SK-N-SH (cell line): Measurements from ENCODE around the gene NIPAL1. TPM values are rescaled to one million over a fixed set of nuclear protein-coding genes. Genes with fewer than 3 reads are reported as not detected.

Experiments used
- CTCF ChIA-PET: fragments of 300-600, 350-600 bp; formaldehyde crosslinking; extraction: SDS; loops from one replicate; lab custom pipeline; 2021; lab: Yijun Ruan, JAX
- POLR2A ChIA-PET: fragments of 350-600 bp; sonication (Branson Sonifier 250); formaldehyde crosslinking; extraction: SDS; loops from one replicate; lab custom pipeline; 2020; ENCODE audit warnings: antibody characterized with exemption, inconsistent platforms; lab: Yijun Ruan, JAX
- DNase-seq: peaks from one replicate; pipeline ENCODE4 v3.0.0; 2012
- H2AFZ ChIP-seq: fragments of 200-600 bp; sonication (generic); 2 replicates; pipeline ENCODE4 v1.8.1; 2016; ENCODE audit warnings: antibody characterized with exemption, mild to moderate bottlenecking, low read depth
- H3F3A ChIP-seq: fragments of 200-600 bp; sonication (generic); replicated peaks from 2 replicates; pipeline ENCODE3; 2016; ENCODE audit warnings: antibody characterized with exemption, mild to moderate bottlenecking; ENCODE audit not compliant: insufficient read depth
- H3K27ac ChIP-seq, 2 experiments: fragments of 200-500 bp in 1 of 2; fragments of 200-600 bp in 1 of 2; sonication (Bioruptor generic) in 1 of 2; sonication (generic), shearing (Covaris generic) in 1 of 2; 2 replicates each; pipeline versions ENCODE4 v1.5.1 to v1.6.1; 2014 to 2016; ENCODE audit warnings: low read depth in 2 of 2, inconsistent platforms in 1 of 2, low read length in 1 of 2, mild to moderate bottlenecking in 1 of 2, mixed read lengths in 1 of 2
- H3K27me3 ChIP-seq: fragments of 200-600 bp; sonication (generic), shearing (Covaris generic); 2 replicates; pipeline ENCODE4 v1.6.1; 2016; ENCODE audit warnings: mixed run types; ENCODE audit not compliant: insufficient read depth
- H3K36me3 ChIP-seq, 2 experiments: fragments of 200-500 bp in 1 of 2; fragments of 200-600 bp in 1 of 2; sonication (Bioruptor generic) in 1 of 2; sonication (generic) in 1 of 2; replicated peaks in 1 of 2; 2 replicates each; pipeline versions ENCODE3 to v1.5.1; 2014 to 2016; ENCODE audit warnings: low read length in 1 of 2, mild to moderate bottlenecking in 1 of 2; ENCODE audit not compliant: insufficient read depth in 2 of 2, control insufficient read depth in 1 of 2
- H3K4me1 ChIP-seq, 2 experiments: fragments of 200-500 bp in 1 of 2; fragments of 200-600 bp in 1 of 2; sonication (Bioruptor generic) in 1 of 2; sonication (generic), shearing (Covaris generic) in 1 of 2; 2 replicates each; pipeline versions ENCODE4 v1.5.1 to v1.6.1; 2014 to 2016; ENCODE audit warnings: low read depth in 1 of 2, low read length in 1 of 2, mixed run types in 1 of 2; ENCODE audit not compliant: insufficient read depth in 2 of 2, control insufficient read depth in 1 of 2
- H3K4me2 ChIP-seq: fragments of 200-600 bp; sonication (generic), shearing (Covaris generic); 2 replicates; pipeline ENCODE4 v1.6.1; 2017; ENCODE audit warnings: mixed run types
- H3K4me3 ChIP-seq, 2 experiments: fragments of 200-500 bp in 1 of 2; fragments of 200-600 bp in 1 of 2; sonication (Bioruptor generic) in 1 of 2; sonication (generic), shearing (Covaris generic) in 1 of 2; 2 replicates each; pipeline versions ENCODE4 v1.5.1 to v1.8.1; 2014 to 2016; ENCODE audit warnings: low read depth in 2 of 2, inconsistent platforms in 1 of 2, low read length in 1 of 2, mild to moderate bottlenecking in 1 of 2, mixed read lengths in 1 of 2, moderate library complexity in 1 of 2
- H3K79me2 ChIP-seq: fragments of 200-600 bp; sonication (generic); 2 replicates; pipeline ENCODE4 v1.8.1; 2017; ENCODE audit warnings: mild to moderate bottlenecking; ENCODE audit not compliant: insufficient read depth
- H3K9ac ChIP-seq: fragments of 200-600 bp; sonication (generic); 2 replicates; pipeline ENCODE4 v1.6.1; 2017; ENCODE audit warnings: mixed run types
- H3K9me2 ChIP-seq: fragments of 200-600 bp; sonication (generic); 2 replicates; pipeline ENCODE4 v1.6.1; 2017; ENCODE audit warnings: mixed run types
- H3K9me3 ChIP-seq: fragments of 200-600 bp; sonication (generic); 2 replicates; pipeline ENCODE4 v1.6.1; 2017; ENCODE audit warnings: mixed run types, mild to moderate bottlenecking, moderate library complexity
- H4K20me1 ChIP-seq: fragments of 200-600 bp; sonication (generic); 2 replicates; pipeline ENCODE4 v1.6.1; 2017; ENCODE audit warnings: mild to moderate bottlenecking, mixed run types; ENCODE audit not compliant: insufficient read depth
- CHD2 ChIP-seq: fragments of 150-350 bp; IDR thresholded peaks from 2 replicates; pipeline ENCODE4 v1.6.1; 2018; ENCODE audit warnings: low read length; ENCODE audit not compliant: partially characterized antibody
- ELF1 ChIP-seq: IDR thresholded peaks from 2 replicates; pipeline ENCODE4 v1.4.0; 2012
- EP300 ChIP-seq, 2 experiments: IDR thresholded peaks; 2 replicates each; pipeline versions ENCODE4 v1.4.0 to v1.6.1; 2012; ENCODE audit warnings: borderline replicate concordance in 1 of 2, low read depth in 1 of 2, low read length in 1 of 2
- FOSL2 ChIP-seq: IDR thresholded peaks from 2 replicates; pipeline ENCODE4 v1.4.0; 2012; ENCODE audit warnings: low read depth, mild to moderate bottlenecking, moderate library complexity, borderline replicate concordance
- GABPA ChIP-seq: IDR thresholded peaks from 2 replicates; pipeline ENCODE4 v1.4.0; 2012; ENCODE audit warnings: low read depth, mild to moderate bottlenecking
- IRF3 ChIP-seq: fragments of 150-350 bp; IDR thresholded peaks from 2 replicates; pipeline ENCODE4 v1.6.1; 2016; ENCODE audit warnings: mild to moderate bottlenecking, low read depth, low read length
- MAX ChIP-seq: IDR thresholded peaks from 2 replicates; pipeline ENCODE4 v1.4.0; 2012; ENCODE audit warnings: low read depth
- MEF2A ChIP-seq: IDR thresholded peaks from 2 replicates; pipeline ENCODE4 v1.4.0; 2012; ENCODE audit warnings: low read depth, borderline replicate concordance
- PBX3 ChIP-seq: IDR thresholded peaks from 2 replicates; pipeline ENCODE4; 2012
- POLR2AphosphoS5 ChIP-seq: IDR thresholded peaks from 2 replicates; pipeline ENCODE4 v1.6.1; 2012; ENCODE audit warnings: low read depth, low read length
- RAD21 ChIP-seq: IDR thresholded peaks from 2 replicates; pipeline ENCODE4 v1.6.1; 2012; ENCODE audit warnings: mild to moderate bottlenecking, low read length
- RFX5 ChIP-seq: IDR thresholded peaks from 2 replicates; pipeline ENCODE4 v1.6.1; 2012; ENCODE audit warnings: mild to moderate bottlenecking, improper control_type of control experiment, low read length
- RXRA ChIP-seq: IDR thresholded peaks from 2 replicates; pipeline ENCODE4 v1.4.0; 2012; ENCODE audit warnings: low read depth, mild to moderate bottlenecking, borderline replicate concordance
- TAF1 ChIP-seq: IDR thresholded peaks from 2 replicates; pipeline ENCODE4 v1.6.1; 2012; ENCODE audit warnings: low read depth, mild to moderate bottlenecking, low read length, moderate library complexity, borderline replicate concordance
- USF1 ChIP-seq: IDR thresholded peaks from 2 replicates; pipeline ENCODE4 v1.4.0; 2012; ENCODE audit warnings: low read depth, borderline replicate concordance
- USF2 ChIP-seq: fragments of 150-350 bp; IDR thresholded peaks from 2 replicates; pipeline ENCODE4 v1.6.1; 2017; ENCODE audit warnings: antibody characterized with exemption, low read length, low read depth, borderline replicate concordance
- ZBTB33 ChIP-seq: IDR thresholded peaks from 2 replicates; pipeline ENCODE4 v1.4.0; 2012; ENCODE audit warnings: low read depth, borderline replicate concordance
- WGBS: methylation state at CpG from one replicate; pipeline ENCODE4 v1.1.6; 2017; ENCODE audit warnings: low lambda C conversion rate; 5-methylcytosine and 5-hydroxymethylcytosine counted together
- polyA plus RNA-seq, 3 experiments: library from polyadenylated mRNA; depleted of rRNA; stranded (reverse); fragments of >200 nt; gene quantifications; 2 replicates each; pipeline ENCODE4 v1.2.3, GENCODE V29; 2012

Gene NIPAL1
- polyA plus RNA-seq, 1 of the 3 experiments (the other 2 are of a cell fraction): 1.8 TPM

- Histone ChIP-seq H3K36me3 (peaks cover 0 to 4% of the 10 kb centered on the region in 2 experiments), H4K20me1 (no peaks in the 10 kb centered on the region), H3K79me2 (no peaks in the 10 kb centered on the region), H3K4me1 (peaks cover 3 to 5% of the 10 kb centered on the region in 2 experiments; a peak in 2 of 4 replicates), H3K4me3 (no peak overlapping the region), H3K4me2 (no peak overlapping the region), H3K9me2 (no peaks in the 10 kb centered on the region), H3F3A (peaks cover 6% of the 10 kb centered on the region), H3K27ac (no peak overlapping the region), H3K27me3 (no peaks in the 10 kb centered on the region), H3K9ac (no peak overlapping the region), H2AFZ (no peak overlapping the region), H3K9me3 (no peaks in the 10 kb centered on the region)
- 66% methylated on average over 3 of the region's 3 CpGs for WGBS
- DNase-seq: no peak
- ChIA-PET POLR2A (no interaction called here), CTCF (no interaction called here)
- TF ChIP-seq PBX3 (no peak), USF1 (no peak), GABPA (no peak), CHD2 (no peak), ZBTB33 (no peak), FOSL2 (no peak), ELF1 (no peak), MEF2A (no peak), EP300 (IDR thresholded peaks at IDR 0.05; ENCODE audit: borderline replicate concordance in 1 of 2, low read depth in 1 of 2, low read length in 1 of 2) (no peak), RXRA (no peak), RAD21 (no peak), TAF1 (no peak), USF2 (no peak), MAX (no peak), IRF3 (no peak), RFX5 (no peak), POLR2AphosphoS5 (no peak)
Measured at GRCh38 chr4:48022192-48022799, 5.7 kb downstream of the NIPAL1 start.
